ENCODE results near the gene GALC. TPM values are rescaled to one million over a fixed set of nuclear protein-coding genes. Genes with fewer than 3 reads are reported as not detected.

The GALC gene
- total RNA-seq, 2 experiments from 2014 or later = 20.6 to 25.7 TPM

- H3K4me3 Mint-ChIP-seq = no peak overlapping the region
- ATAC-seq = no peak
- H3K27me3 Mint-ChIP-seq = peaks cover 12% of the 10 kb centered on the region
- CTCF ChIA-PET = no interaction called here
- H3K4me1 Mint-ChIP-seq = no peaks in the 10 kb centered on the region
- DNase-seq = no peak
- H3K36me3 Mint-ChIP-seq = no peaks in the 10 kb centered on the region
- H3K27ac Mint-ChIP-seq = no peak overlapping the region
- peaks cover 5% of the 10 kb centered on the region for H3K9me3 Mint-ChIP-seq (ENCODE audit: low read depth)
Observed at GRCh38 chr14:87916886-87917275, 76.1 kb downstream of the GALC start.

GRCh38 chr14:87916103-87916885 lies 76.7 kb downstream of the GALC start:
- Mint-ChIP-seq H3K27ac (no peak overlapping the region), H3K9me3 (ENCODE audit: low read depth) (peaks cover 5% of the 10 kb centered on the region), H3K36me3 (no peaks in the 10 kb centered on the region), H3K4me1 (no peaks in the 10 kb centered on the region), H3K27me3 (peaks cover 14% of the 10 kb centered on the region), H3K4me3 (no peak overlapping the region)
- DNase-seq = no peak
- no peak for ATAC-seq
- CTCF ChIA-PET = no interaction called here

- H3K4me1 Mint-ChIP-seq = no peaks in the 10 kb centered on the region
- no peaks in the 10 kb centered on the region for H3K9me3 Mint-ChIP-seq (ENCODE audit: low read depth)
- no peaks in the 10 kb centered on the region for H3K36me3 Mint-ChIP-seq
- CTCF ChIA-PET = interaction anchor here (0.7 kb wide), 1 partner anchor 260 kb away, joined by 3 read pairs; no protein-coding TSS in a partner anchor
- no peak for ATAC-seq
- DNase-seq = no peak
- H3K27me3 Mint-ChIP-seq = peaks cover 5% of the 10 kb centered on the region
- H3K27ac Mint-ChIP-seq = no peak overlapping the region
- H3K4me3 Mint-ChIP-seq = no peak overlapping the region
Observed at GRCh38 chr14:87908550-87908949, 84.4 kb downstream of the GALC start.

GRCh38 chr14:87901652-87902051 lies 91.3 kb downstream of the GALC start:
- no peak overlapping the region for H3K4me3 Mint-ChIP-seq
- DNase-seq (no peak), ATAC-seq (no peak)
- no peaks in the 10 kb centered on the region for H3K4me1 Mint-ChIP-seq
- CTCF ChIA-PET = no interaction called here
- peaks cover 19% of the 10 kb centered on the region for H3K27me3 Mint-ChIP-seq
- H3K27ac Mint-ChIP-seq = no peak overlapping the region
- H3K36me3 Mint-ChIP-seq = no peaks in the 10 kb centered on the region
- H3K9me3 Mint-ChIP-seq (ENCODE audit: low read depth) = no peaks in the 10 kb centered on the region

- DNase-seq (no peak), ATAC-seq (no peak)
- CTCF ChIA-PET = no interaction called here
- Mint-ChIP-seq H3K9me3 (ENCODE audit: low read depth) (no peaks in the 10 kb centered on the region), H3K36me3 (no peaks in the 10 kb centered on the region), H3K27me3 (peaks cover 22% of the 10 kb centered on the region), H3K27ac (no peak overlapping the region), H3K4me1 (no peaks in the 10 kb centered on the region), H3K4me3 (no peak overlapping the region)
Observed at GRCh38 chr14:87901236-87901635, 91.7 kb downstream of the GALC start.

GRCh38 chr14:87899228-87899627 lies 93.8 kb downstream of the GALC start:
- peaks cover 28% of the 10 kb centered on the region for H3K27me3 Mint-ChIP-seq
- H3K27ac Mint-ChIP-seq = no peak overlapping the region
- no peaks in the 10 kb centered on the region for H3K36me3 Mint-ChIP-seq
- H3K9me3 Mint-ChIP-seq (ENCODE audit: low read depth) = no peaks in the 10 kb centered on the region
- no peaks in the 10 kb centered on the region for H3K4me1 Mint-ChIP-seq
- CTCF ChIA-PET = interaction anchor here (0.7 kb wide), 1 partner anchor 27 kb away, joined by 3 read pairs; no protein-coding TSS in a partner anchor
- no peak overlapping the region for H3K4me3 Mint-ChIP-seq
- DNase-seq (no peak), ATAC-seq (no peak)

- Mint-ChIP-seq H3K36me3 (no peaks in the 10 kb centered on the region), H3K27ac (no peak overlapping the region), H3K4me1 (no peaks in the 10 kb centered on the region), H3K27me3 (peaks cover 35% of the 10 kb centered on the region), H3K9me3 (ENCODE audit: low read depth) (no peaks in the 10 kb centered on the region), H3K4me3 (no peak overlapping the region)
- DNase-seq = no peak
- no peak for ATAC-seq
- CTCF ChIA-PET = interaction anchor here (1.1 to 2.4 kb wide), 2 partner anchors 93 to 270 kb away, joined by 3 to 7 read pairs; no protein-coding TSS in a partner anchor
Observed at GRCh38 chr14:87898301-87898700, 94.7 kb downstream of the GALC start.

GRCh38 chr14:87896393-87897380 lies 96.3 kb downstream of the GALC start:
- no peaks in the 10 kb centered on the region for H3K9me3 Mint-ChIP-seq (ENCODE audit: low read depth)
- no peaks in the 10 kb centered on the region for H3K36me3 Mint-ChIP-seq
- H3K27me3 Mint-ChIP-seq = peaks cover 35% of the 10 kb centered on the region
- ATAC-seq = peak; percentile 36
- CTCF ChIA-PET = interaction anchor here (0.6 to 2.4 kb wide), 3 partner anchors 23 to 272 kb away, joined by 3 to 10 read pairs (median 7); no protein-coding TSS in a partner anchor
- H3K4me3 Mint-ChIP-seq = no peak overlapping the region
- H3K27ac Mint-ChIP-seq = no peak overlapping the region
- DNase-seq = no peak
- no peaks in the 10 kb centered on the region for H3K4me1 Mint-ChIP-seq

GRCh38 chr14:87894920-87895319 lies 98.1 kb downstream of the GALC start:
- Mint-ChIP-seq H3K27me3 (peaks cover 35% of the 10 kb centered on the region), H3K36me3 (no peaks in the 10 kb centered on the region), H3K27ac (no peak overlapping the region), H3K9me3 (ENCODE audit: low read depth) (no peaks in the 10 kb centered on the region), H3K4me1 (no peaks in the 10 kb centered on the region), H3K4me3 (no peak overlapping the region)
- ATAC-seq = no peak
- no peak for DNase-seq
- CTCF ChIA-PET = interaction anchor here (2.2 kb wide), 1 partner anchor 89 kb away, joined by 10 read pairs; no protein-coding TSS in a partner anchor

GRCh38 chr14:87892763-87893162 lies 100.2 kb downstream of the GALC start:
- Mint-ChIP-seq H3K4me1 (no peaks in the 10 kb centered on the region), H3K9me3 (ENCODE audit: low read depth) (no peaks in the 10 kb centered on the region), H3K27me3 (peaks cover 29% of the 10 kb centered on the region), H3K36me3 (no peaks in the 10 kb centered on the region), H3K4me3 (no peak overlapping the region), H3K27ac (no peak overlapping the region)
- CTCF ChIA-PET = no interaction called here
- no peak for DNase-seq
- ATAC-seq = no peak

- Mint-ChIP-seq H3K36me3 (no peaks in the 10 kb centered on the region), H3K27ac (no peak overlapping the region), H3K9me3 (ENCODE audit: low read depth) (no peaks in the 10 kb centered on the region), H3K4me3 (no peak overlapping the region), H3K4me1 (no peaks in the 10 kb centered on the region), H3K27me3 (peaks cover 6% of the 10 kb centered on the region)
- CTCF ChIA-PET = no interaction called here
- ATAC-seq (no peak), DNase-seq (peak; percentile 49)
Observed at GRCh38 chr14:87888136-87888999, 104.6 kb downstream of the GALC start.

- no peak for DNase-seq
- H3K4me3 Mint-ChIP-seq = no peak overlapping the region
- H3K36me3 Mint-ChIP-seq = no peaks in the 10 kb centered on the region
- no peaks in the 10 kb centered on the region for H3K4me1 Mint-ChIP-seq
- ATAC-seq = no peak
- no peak overlapping the region for H3K27ac Mint-ChIP-seq
- CTCF ChIA-PET = no interaction called here
- H3K27me3 Mint-ChIP-seq = peaks cover 9% of the 10 kb centered on the region
- no peaks in the 10 kb centered on the region for H3K9me3 Mint-ChIP-seq (ENCODE audit: low read depth)
Observed at GRCh38 chr14:87883750-87884149, 109.2 kb downstream of the GALC start.

Measured in activated CD8-positive, alpha-beta memory T cell treated with anti-CD3 and anti-CD28 coated beads, Interleukin-2, amount 10 ng/mL, durations not matched to agents 7 days and 5 days (primary cell).